Keratinocyte (primary cell): Measurements from ENCODE around the gene CXCR4. TPM values are rescaled to one million over a fixed set of nuclear protein-coding genes. Genes with fewer than 3 reads are reported as not detected.

Experiments
- DNase-seq: peaks from one replicate; pipeline ENCODE4 v3.0.0-alpha.2; 2011; ENCODE audit warnings: low read depth, missing footprints, low spot score
- FAIRE-seq: peaks from 2 replicates; lab custom pipeline; 2011; peaks lifted over from hg19 to GRCh38; lab: Jason Lieb, UNC
- H2AFZ ChIP-seq: 2 replicates; pipeline ENCODE4 v1.6.0; 2012; ENCODE audit warnings: low read length, control low read depth, inconsistent platforms; ENCODE audit not compliant: control insufficient read depth
- H3K27ac ChIP-seq: 2 replicates; pipeline ENCODE4 v1.5.1; 2011; ENCODE audit warnings: low read length; ENCODE audit not compliant: control insufficient read depth, insufficient read depth
- H3K27me3 ChIP-seq: 3 replicates; pipeline ENCODE4 v1.6.0; 2011; ENCODE audit warnings: low read length; ENCODE audit not compliant: control insufficient read depth, insufficient read depth; ENCODE audit errors: extremely low read depth
- H3K36me3 ChIP-seq, 2 experiments: 2 replicates in 1 of 2; 3 replicates in 1 of 2; pipeline ENCODE4 v1.5.1; 2011; ENCODE audit warnings: low read length in 2 of 2, mild to moderate bottlenecking in 1 of 2; ENCODE audit not compliant: control insufficient read depth in 2 of 2, insufficient read depth in 2 of 2; ENCODE audit errors: extremely low read depth in 1 of 2
- H3K4me1 ChIP-seq: 3 replicates; pipeline ENCODE4 v1.5.1; 2011; ENCODE audit warnings: low read length; ENCODE audit not compliant: control insufficient read depth, insufficient read depth; ENCODE audit errors: extremely low read depth
- H3K4me2 ChIP-seq: 3 replicates; pipeline ENCODE4 v1.6.0; 2011; ENCODE audit warnings: low read depth, low read length; ENCODE audit not compliant: control insufficient read depth, insufficient read depth; ENCODE audit errors: extremely low read depth
- H3K4me3 ChIP-seq, 3 experiments: fragments of 200-600 bp in 1 of 3; sonication (generic) in 1 of 3; 2 replicates in 2 of 3; 3 replicates in 1 of 3; pipeline ENCODE4 v1.5.1; 2011 to 2016; ENCODE audit warnings: low read length in 3 of 3, mild to moderate bottlenecking in 3 of 3, control low read depth in 2 of 3, inconsistent platforms in 1 of 3, low read depth in 1 of 3, mixed read lengths in 1 of 3, mixed run types in 1 of 3, moderate library complexity in 1 of 3; ENCODE audit not compliant: control insufficient read depth in 2 of 3, insufficient read depth in 2 of 3; ENCODE audit errors: extremely low read depth in 1 of 3
- H3K79me2 ChIP-seq: 2 replicates; pipeline ENCODE4 v1.6.0; 2012; ENCODE audit warnings: low read length; ENCODE audit not compliant: control insufficient read depth, insufficient read depth
- H3K9ac ChIP-seq: 3 replicates; pipeline ENCODE4 v1.6.0; 2011; ENCODE audit warnings: low read length; ENCODE audit not compliant: control insufficient read depth, insufficient read depth; ENCODE audit errors: extremely low read depth
- H3K9me1 ChIP-seq: 3 replicates; pipeline ENCODE4 v1.6.0; 2011; ENCODE audit warnings: low read length; ENCODE audit not compliant: control insufficient read depth, insufficient read depth; ENCODE audit errors: extremely low read depth
- H3K9me3 ChIP-seq: 2 replicates; pipeline ENCODE4 v1.5.1; 2012; ENCODE audit warnings: low read depth, low read length; ENCODE audit not compliant: control insufficient read depth
- H4K20me1 ChIP-seq: 3 replicates; pipeline ENCODE4 v1.6.0; 2011; ENCODE audit warnings: low read length; ENCODE audit not compliant: control insufficient read depth, insufficient read depth; ENCODE audit errors: extremely low read depth
- CTCF ChIP-seq, 3 experiments: IDR thresholded peaks in 1 of 3; conservative IDR thresholded peaks in 1 of 3; optimal IDR thresholded peaks in 1 of 3; 2 replicates in 2 of 3; 3 replicates in 1 of 3; pipeline versions ENCODE3 to v1.5.1; 2011; ENCODE audit warnings: low read length in 3 of 3, mild to moderate bottlenecking in 3 of 3, moderate library complexity in 2 of 3, control low read depth in 1 of 3, inconsistent platforms in 1 of 3; ENCODE audit not compliant: insufficient read depth in 2 of 3; ENCODE audit errors: extremely low read depth in 1 of 3
- EZH2 ChIP-seq: IDR thresholded peaks from one replicate; pipeline ENCODE4 v1.6.1; 2012; ENCODE audit warnings: inconsistent platforms, mild to moderate bottlenecking, low read length, moderate library complexity
- dilution Hi-C: fragments of 300-500 bp; cut with MboI; formaldehyde crosslinking; loops from one replicate; pipeline ENCODE4 v1.7.0; 2020; ENCODE audit warnings: low sequenced_read_pairs; ENCODE audit not compliant: extremely low pct_ligation_motif_present
- polyA plus RNA-seq, 5 experiments: library from polyadenylated mRNA; depleted of rRNA in 3 of 5; stranded (reverse) in 3 of 5; stranded (forward) in 1 of 5; unstranded in 1 of 5; fragments of >200 nt; gene quantifications; 1 replicate in 1 of 5; 2 replicates in 3 of 5; 3 replicates in 1 of 5; pipeline versions ENCODE4 v1.2.1 to v1.2.3, GENCODE V29; 2011 to 2012; ENCODE audit warnings: missing spikeins in 2 of 5, low read depth in 1 of 5, low replicate concordance in 1 of 5

The CXCR4 gene
- polyA plus RNA-seq, 1 donor (not counting 4 experiments of a cell fraction or from before 2014, with no cell fraction given): 0.08 TPM

DNA sequence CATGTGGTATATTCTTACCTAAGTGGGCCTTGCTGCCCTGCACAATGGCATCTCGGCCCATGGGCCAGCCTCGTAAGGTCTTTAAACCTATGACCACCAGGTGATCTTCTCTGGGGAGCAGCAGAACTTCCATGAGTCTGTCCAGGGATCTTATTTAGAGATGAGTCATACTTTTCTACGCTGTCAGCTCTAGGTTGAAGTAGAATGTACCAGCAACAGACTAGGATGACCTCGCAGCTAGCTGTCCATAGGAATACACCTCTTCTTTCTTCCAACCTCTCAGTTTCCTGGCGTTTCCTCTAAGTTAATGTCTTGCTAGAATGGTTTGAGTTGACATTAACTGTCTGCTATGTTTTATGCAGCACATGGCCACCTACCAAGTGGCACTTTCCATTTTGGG, 15.6 kb upstream of the CXCR4 start:
- FAIRE-seq (no peak), DNase-seq (no peak)
- Histone ChIP-seq H3K27me3 (no peaks in the 10 kb centered on the region), H3K9ac (no peak overlapping the region), H3K79me2 (no peaks in the 10 kb centered on the region), H3K36me3 (no peaks in the 10 kb centered on the region), H2AFZ (no peak overlapping the region), H3K4me3 (no peak overlapping the region), H3K4me1 (no peaks in the 10 kb centered on the region), H3K27ac (no peak overlapping the region), H3K9me3 (no peaks in the 10 kb centered on the region), H3K9me1 (no peaks in the 10 kb centered on the region), H4K20me1 (no peaks in the 10 kb centered on the region), H3K4me2 (no peak overlapping the region)
- dilution Hi-C loops: no loop called here
- TF ChIP-seq EZH2 (no peak), CTCF (optimal IDR thresholded peaks at IDR 0.05 in 1 of 3, IDR thresholded peaks at IDR 0.05 in 1 of 3, conservative IDR thresholded peaks at IDR 0.05 in 1 of 3; ENCODE audit: extremely low read depth in 1 of 3, insufficient read depth in 2 of 3, low read length in 3 of 3) (no peak)

DNA sequence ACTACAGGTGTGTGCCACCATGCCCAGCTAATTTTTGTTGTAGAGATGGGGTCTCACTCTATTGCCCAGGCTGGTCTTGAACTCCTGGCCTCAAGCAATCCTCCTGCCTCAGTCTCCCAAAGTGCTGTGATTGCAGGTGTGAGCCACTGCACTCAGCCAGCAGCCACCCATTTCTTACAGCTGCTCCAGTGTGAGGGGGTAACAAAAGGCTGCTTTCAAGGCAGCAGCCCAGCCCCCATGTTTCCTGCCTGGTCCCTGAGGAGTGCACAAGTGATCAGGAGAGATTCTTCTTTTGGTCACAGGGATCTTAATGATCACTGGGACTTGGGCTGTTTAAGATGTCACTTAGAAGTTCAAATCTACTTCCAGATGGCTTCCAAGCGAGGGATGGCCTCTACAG, 15.2 kb upstream of the CXCR4 start:
- DNase-seq: no peak
- H3K9me1 ChIP-seq: no peaks in the 10 kb centered on the region
- no peaks in the 10 kb centered on the region for H3K4me1 ChIP-seq
- H3K4me2 ChIP-seq: no peak overlapping the region
- H3K27me3 ChIP-seq: no peaks in the 10 kb centered on the region
- FAIRE-seq: no peak
- no peak overlapping the region for H3K9ac ChIP-seq
- no peaks in the 10 kb centered on the region for H4K20me1 ChIP-seq
- H3K4me3 ChIP-seq: no peak overlapping the region
- TF ChIP-seq EZH2 (no peak), CTCF (optimal IDR thresholded peaks at IDR 0.05 in 1 of 3, IDR thresholded peaks at IDR 0.05 in 1 of 3, conservative IDR thresholded peaks at IDR 0.05 in 1 of 3; ENCODE audit: extremely low read depth in 1 of 3, insufficient read depth in 2 of 3, low read length in 3 of 3) (no peak)
- no peaks in the 10 kb centered on the region for H3K9me3 ChIP-seq
- H3K27ac ChIP-seq: no peak overlapping the region
- no peaks in the 10 kb centered on the region for H3K79me2 ChIP-seq
- no peak overlapping the region for H2AFZ ChIP-seq
- no peaks in the 10 kb centered on the region for H3K36me3 ChIP-seq
- dilution Hi-C loops: no loop called here
